NB4 (cell line): ENCODE data around the gene TOB1.
A peak's percentile ranks its signal among the peaks of the same experiment; 100 is the strongest.

Source experiments
- DNase-seq: peaks from one replicate; pipeline ENCODE4 v3.0.0; 2010; ENCODE audit warnings: low read depth
- H3K4me3 ChIP-seq: one replicate; pipeline ENCODE4 v1.5.1; 2011; ENCODE audit warnings: mild to moderate bottlenecking, low read depth, low read length, moderate library complexity
- MYC ChIP-seq: IDR thresholded peaks from 2 replicates; pipeline ENCODE4 v1.6.1; 2011; ENCODE audit warnings: low read depth, low read length
- POLR2A ChIP-seq: IDR thresholded peaks from 2 replicates; pipeline ENCODE4 v1.6.1; 2011; ENCODE audit warnings: mild to moderate bottlenecking; ENCODE audit not compliant: insufficient read length; ENCODE audit errors: extremely low read depth
- TF ChIP-seq, protein P1 (sequence below): IDR thresholded peaks from 2 replicates; pipeline ENCODE4 v1.6.1; 2011; ENCODE audit warnings: low read depth, low read length
- TF ChIP-seq, protein P2 (sequence below): IDR thresholded peaks from one replicate; pipeline ENCODE4 v1.5.1; 2012; ENCODE audit warnings: low read depth, low read length

Gene TOB1

DNA sequence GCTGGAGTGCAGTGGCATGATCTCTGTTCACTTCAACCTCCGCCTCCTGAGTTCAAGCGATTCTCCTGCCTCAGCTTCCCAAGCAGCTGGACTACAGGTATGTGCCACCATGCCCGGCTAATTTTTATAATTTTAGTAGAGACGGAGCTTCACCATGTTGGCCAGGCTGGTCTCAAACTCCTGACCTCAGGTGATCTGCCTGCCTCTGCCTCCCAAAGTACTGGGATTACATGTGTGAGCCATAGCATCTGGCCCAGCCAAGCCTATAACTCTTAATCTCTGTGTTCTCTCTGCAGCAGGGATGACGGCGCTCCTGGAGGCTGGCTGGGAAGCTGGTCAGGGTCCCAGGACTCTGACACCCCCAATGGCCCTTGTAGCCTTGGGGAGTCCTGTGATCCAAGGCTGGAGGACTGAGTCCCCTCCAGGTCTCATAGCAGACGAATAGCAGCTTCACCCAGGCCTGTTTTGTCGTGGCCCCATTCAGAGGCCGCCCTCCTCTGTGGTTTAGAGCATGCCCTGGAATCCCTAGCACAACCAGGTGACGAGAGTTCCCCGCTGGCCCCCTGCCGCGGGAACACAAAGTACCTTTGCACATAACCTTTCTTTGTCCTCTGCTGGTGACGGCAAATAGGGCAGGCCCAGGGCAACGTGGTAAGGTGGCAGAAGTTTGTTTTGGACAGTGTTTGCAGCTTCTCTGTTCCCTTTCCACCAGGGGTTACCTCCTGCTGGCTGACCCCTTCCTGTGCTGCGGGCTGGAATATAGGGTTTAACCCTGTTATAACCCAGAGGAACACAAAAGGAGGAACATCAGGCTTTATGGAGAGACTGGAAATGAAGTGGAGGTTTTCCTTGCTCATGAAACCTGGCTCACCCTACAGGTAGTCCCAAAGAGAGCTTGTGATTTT lies 43.0 kb upstream of the TOB1 start:
- peak; percentile 27 for DNase-seq
- no peak overlapping the region for H3K4me3 ChIP-seq
- TF ChIP-seq, protein P1, sequence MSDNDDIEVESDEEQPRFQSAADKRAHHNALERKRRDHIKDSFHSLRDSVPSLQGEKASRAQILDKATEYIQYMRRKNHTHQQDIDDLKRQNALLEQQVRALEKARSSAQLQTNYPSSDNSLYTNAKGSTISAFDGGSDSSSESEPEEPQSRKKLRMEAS = no peak
- TF ChIP-seq, protein P2, sequence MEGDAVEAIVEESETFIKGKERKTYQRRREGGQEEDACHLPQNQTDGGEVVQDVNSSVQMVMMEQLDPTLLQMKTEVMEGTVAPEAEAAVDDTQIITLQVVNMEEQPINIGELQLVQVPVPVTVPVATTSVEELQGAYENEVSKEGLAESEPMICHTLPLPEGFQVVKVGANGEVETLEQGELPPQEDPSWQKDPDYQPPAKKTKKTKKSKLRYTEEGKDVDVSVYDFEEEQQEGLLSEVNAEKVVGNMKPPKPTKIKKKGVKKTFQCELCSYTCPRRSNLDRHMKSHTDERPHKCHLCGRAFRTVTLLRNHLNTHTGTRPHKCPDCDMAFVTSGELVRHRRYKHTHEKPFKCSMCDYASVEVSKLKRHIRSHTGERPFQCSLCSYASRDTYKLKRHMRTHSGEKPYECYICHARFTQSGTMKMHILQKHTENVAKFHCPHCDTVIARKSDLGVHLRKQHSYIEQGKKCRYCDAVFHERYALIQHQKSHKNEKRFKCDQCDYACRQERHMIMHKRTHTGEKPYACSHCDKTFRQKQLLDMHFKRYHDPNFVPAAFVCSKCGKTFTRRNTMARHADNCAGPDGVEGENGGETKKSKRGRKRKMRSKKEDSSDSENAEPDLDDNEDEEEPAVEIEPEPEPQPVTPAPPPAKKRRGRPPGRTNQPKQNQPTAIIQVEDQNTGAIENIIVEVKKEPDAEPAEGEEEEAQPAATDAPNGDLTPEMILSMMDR = no peak
- TF ChIP-seq POLR2A (no peak), MYC (no peak)

DNA sequence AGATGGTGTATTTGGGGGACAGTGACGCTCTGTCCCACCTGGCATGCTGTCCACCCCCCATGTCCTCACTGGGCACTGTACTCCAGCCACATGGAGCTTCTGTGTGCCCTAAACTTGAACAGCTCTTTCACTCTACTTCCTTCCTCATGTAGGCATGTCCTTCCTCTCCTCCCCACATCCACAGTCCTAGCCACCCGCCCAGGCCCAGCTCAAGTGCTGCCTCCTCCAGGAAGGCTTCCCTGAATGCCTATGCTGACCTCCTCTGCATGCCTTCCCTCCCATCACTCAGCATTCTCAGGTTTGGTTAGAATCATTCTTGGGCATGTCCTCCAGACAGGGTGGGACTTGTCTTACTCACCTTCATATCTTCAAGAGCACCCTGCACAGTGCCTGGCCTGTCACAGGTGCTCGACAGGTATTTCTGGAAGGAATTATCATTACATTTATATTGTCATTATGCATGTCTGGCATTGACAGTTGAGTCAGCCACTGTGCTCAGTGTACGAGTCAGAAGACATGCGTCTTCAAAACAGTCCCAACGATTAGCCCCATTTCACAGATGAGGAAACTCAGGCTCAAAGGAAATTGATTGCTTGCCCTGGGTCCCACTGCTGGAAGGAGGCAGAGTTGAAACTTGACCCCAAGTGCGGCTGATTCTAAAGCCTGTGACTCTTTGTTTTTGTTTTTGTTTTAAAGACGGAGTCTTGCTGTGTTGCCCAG lies 42.1 kb upstream of the TOB1 start:
- H3K4me3 ChIP-seq = no peak overlapping the region

DNA sequence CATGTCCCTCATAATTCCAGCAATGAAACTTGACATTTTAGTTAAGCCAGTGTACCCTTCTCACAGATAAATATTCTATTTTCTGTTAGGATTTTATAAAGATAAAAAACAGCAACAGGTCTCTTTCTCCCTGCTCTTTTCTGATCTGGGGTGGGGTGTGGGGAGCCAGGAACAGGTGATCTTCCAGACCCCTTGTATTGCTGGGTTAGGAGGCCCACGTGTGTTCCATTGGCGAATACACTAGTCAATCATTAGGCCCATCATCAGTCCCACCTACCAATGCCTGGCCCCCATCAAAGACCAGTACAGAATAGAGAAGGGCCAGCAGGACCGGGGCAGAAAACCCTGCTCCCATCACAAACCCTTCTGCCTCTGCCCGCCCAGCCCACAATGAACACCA lies 40.3 kb upstream of the TOB1 start:
- TF ChIP-seq, protein P1 = no peak
- TF ChIP-seq POLR2A (no peak), MYC (no peak)
- TF ChIP-seq, protein P2 = no peak
- no peak overlapping the region for H3K4me3 ChIP-seq
- no peak for DNase-seq

More for the DNA sequence above, 42.1 kb upstream of the TOB1 start:
- DNase-seq = no peak
- TF ChIP-seq MYC = no peak
- TF ChIP-seq, protein P2 = no peak
- TF ChIP-seq, protein P1 = no peak
- no peak for TF ChIP-seq POLR2A

DNA sequence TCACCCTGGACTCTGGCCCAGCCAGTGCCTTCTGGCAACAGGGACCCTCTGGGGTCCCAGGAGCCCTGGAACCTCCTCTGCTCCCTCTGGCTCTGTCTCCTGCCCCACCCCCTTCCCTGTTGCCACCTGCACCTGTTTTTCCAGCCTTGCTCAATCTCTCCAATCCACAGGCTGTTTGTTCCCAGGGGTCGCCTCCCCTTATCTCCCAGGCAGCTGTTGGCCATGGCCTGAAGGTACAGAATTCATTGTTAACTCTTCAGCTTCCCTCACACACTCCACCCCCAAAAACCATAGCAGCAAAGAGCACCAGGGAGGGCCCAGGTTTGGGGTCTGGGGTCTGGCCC lies 39.3 kb upstream of the TOB1 start:
- no peak for DNase-seq
- H3K4me3 ChIP-seq = no peak overlapping the region

More for the DNA sequence above, 39.3 kb upstream of the TOB1 start:
- TF ChIP-seq, protein P2 = no peak
- TF ChIP-seq POLR2A (no peak), MYC (no peak)
- TF ChIP-seq, protein P1 = no peak
